ENCODE measurements around the gene CMSS1. TPM values are rescaled to one million over a fixed set of nuclear protein-coding genes. Genes with fewer than 3 reads are reported as not detected.

Gene CMSS1
- total RNA-seq, 1 experiment from 2014 or later = 117 TPM

- intact Hi-C loops (cut with micrococcal nuclease) = no loop called here
- Mint-ChIP-seq H3K27ac (ENCODE audit: low read depth, unreplicated experiment) (peak overlapping the region; percentile 64), H3K36me3 (ENCODE audit: insufficient read depth, unreplicated experiment) (peaks cover 20% of the 10 kb centered on the region), H3K9me3 (ENCODE audit: unreplicated experiment) (no peaks in the 10 kb centered on the region), H3K4me3 (ENCODE audit: unreplicated experiment) (no peak overlapping the region), H3K27me3 (ENCODE audit: insufficient read depth, unreplicated experiment) (no peaks in the 10 kb centered on the region), H3K4me1 (ENCODE audit: insufficient read depth, unreplicated experiment) (peaks cover 5% of the 10 kb centered on the region)
- ChIA-PET CTCF (no interaction called here), POLR2A (no interaction called here)
- no peak for TF ChIP-seq CTCF (IDR thresholded peaks at IDR 0.05; ENCODE audit: unreplicated experiment)
- no TSS peak for BruUV-seq (replicated peaks)
- no peak for DNase-seq (ENCODE audit: unreplicated experiment)
Measured at GRCh38 chr3:100164743-100165142, 347.1 kb downstream of the CMSS1 start.

GRCh38 chr3:100165926-100166550, 348.4 kb downstream of the CMSS1 start:
- Mint-ChIP-seq H3K9me3 (ENCODE audit: unreplicated experiment) (no peaks in the 10 kb centered on the region), H3K4me1 (ENCODE audit: insufficient read depth, unreplicated experiment) (no peaks in the 10 kb centered on the region), H3K36me3 (ENCODE audit: insufficient read depth, unreplicated experiment) (peaks cover 20% of the 10 kb centered on the region), H3K4me3 (ENCODE audit: unreplicated experiment) (no peak overlapping the region), H3K27ac (ENCODE audit: low read depth, unreplicated experiment) (no peak overlapping the region), H3K27me3 (ENCODE audit: insufficient read depth, unreplicated experiment) (no peaks in the 10 kb centered on the region)
- no peak for TF ChIP-seq CTCF (IDR thresholded peaks at IDR 0.05; ENCODE audit: unreplicated experiment)
- BruUV-seq (replicated peaks) = no TSS peak
- ChIA-PET CTCF (no interaction called here), POLR2A (no interaction called here)
- intact Hi-C loops (cut with micrococcal nuclease) = no loop called here
- DNase-seq (ENCODE audit: unreplicated experiment) = no peak

GRCh38 chr3:100169201-100169920, 351.7 kb downstream of the CMSS1 start:
- no peak for TF ChIP-seq CTCF (IDR thresholded peaks at IDR 0.05; ENCODE audit: unreplicated experiment)
- Mint-ChIP-seq H3K9me3 (ENCODE audit: unreplicated experiment) (no peaks in the 10 kb centered on the region), H3K27me3 (ENCODE audit: insufficient read depth, unreplicated experiment) (no peaks in the 10 kb centered on the region), H3K36me3 (ENCODE audit: insufficient read depth, unreplicated experiment) (peaks cover 31% of the 10 kb centered on the region), H3K4me1 (ENCODE audit: insufficient read depth, unreplicated experiment) (no peaks in the 10 kb centered on the region), H3K4me3 (ENCODE audit: unreplicated experiment) (no peak overlapping the region), H3K27ac (ENCODE audit: low read depth, unreplicated experiment) (no peak overlapping the region)
- ChIA-PET POLR2A (no interaction called here), CTCF (no interaction called here)
- intact Hi-C loops (cut with micrococcal nuclease) = no loop called here
- BruUV-seq (replicated peaks) = no TSS peak
- no peak for DNase-seq (ENCODE audit: unreplicated experiment)

- POLR2A ChIA-PET = no interaction called here
- no peak overlapping the region for H3K4me3 Mint-ChIP-seq (ENCODE audit: unreplicated experiment)
- no peak for DNase-seq (ENCODE audit: unreplicated experiment)
- no peak for TF ChIP-seq CTCF (IDR thresholded peaks at IDR 0.05; ENCODE audit: unreplicated experiment)
- CTCF ChIA-PET = interaction anchor here (0.7 kb wide), 1 partner anchor 350 kb away, joined by 3 read pairs; no protein-coding TSS in a partner anchor
- no peaks in the 10 kb centered on the region for H3K4me1 Mint-ChIP-seq (ENCODE audit: insufficient read depth, unreplicated experiment)
- no TSS peak for BruUV-seq (replicated peaks)
- no peaks in the 10 kb centered on the region for H3K27me3 Mint-ChIP-seq (ENCODE audit: insufficient read depth, unreplicated experiment)
- no peaks in the 10 kb centered on the region for H3K9me3 Mint-ChIP-seq (ENCODE audit: unreplicated experiment)
- intact Hi-C loops (cut with micrococcal nuclease) = no loop called here
- H3K36me3 Mint-ChIP-seq (ENCODE audit: insufficient read depth, unreplicated experiment) = peaks cover 26% of the 10 kb centered on the region
- no peak overlapping the region for H3K27ac Mint-ChIP-seq (ENCODE audit: low read depth, unreplicated experiment)
Measured at GRCh38 chr3:100170486-100170885, 352.8 kb downstream of the CMSS1 start.

Measured in MCF 10A (cell line).